ENCODE results near the gene MAPK12.

MAPK12 gene

DNA sequence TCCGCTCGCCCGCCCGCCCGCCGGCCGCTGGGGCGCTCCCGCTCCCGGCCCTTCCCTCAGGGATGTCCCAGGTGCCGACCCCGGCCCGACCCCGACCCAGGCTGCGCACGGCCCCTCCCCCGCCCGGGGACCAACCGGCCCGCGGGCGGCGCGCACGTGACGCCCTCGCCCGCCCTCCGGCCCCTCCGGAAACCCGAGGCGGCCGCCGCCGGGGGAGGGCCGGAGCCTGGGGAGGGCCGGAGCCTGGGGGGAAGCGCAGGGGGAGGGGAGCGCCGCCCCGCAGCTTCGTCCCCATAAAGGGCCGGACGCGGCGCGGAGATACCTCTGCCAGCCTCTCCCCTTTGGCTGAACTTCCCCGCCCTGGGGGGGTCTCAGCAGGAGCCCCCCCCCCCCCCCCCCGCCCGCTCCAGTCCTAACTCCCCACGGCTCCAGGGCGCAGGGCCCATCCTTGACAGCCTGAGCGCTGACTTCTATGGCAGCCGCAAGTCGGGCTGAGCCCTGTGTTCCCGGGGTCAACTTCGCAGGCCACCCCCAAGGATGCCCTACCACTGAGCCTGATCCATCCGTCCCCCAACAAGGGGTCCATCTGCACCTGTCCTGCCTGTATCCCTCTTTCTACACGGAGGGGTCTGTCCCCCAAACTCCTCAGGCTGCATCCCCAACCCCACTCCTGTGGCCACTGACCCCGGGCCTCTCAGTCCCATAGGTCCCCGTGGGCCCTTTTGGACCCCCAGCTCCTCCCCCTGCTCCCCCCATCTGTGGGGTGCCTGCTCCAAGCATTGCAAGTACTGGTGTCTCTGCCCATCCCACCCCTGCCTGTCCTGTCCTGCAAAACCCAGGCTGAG, at the start of gene MAPK12:
TSS of gene MAPK12 (minus strand) at position 69 of the 845 bp plus-strand sequence. CDS start 174 bp downstream, outside the sequence.
- TF ChIP-seq, protein P1, sequence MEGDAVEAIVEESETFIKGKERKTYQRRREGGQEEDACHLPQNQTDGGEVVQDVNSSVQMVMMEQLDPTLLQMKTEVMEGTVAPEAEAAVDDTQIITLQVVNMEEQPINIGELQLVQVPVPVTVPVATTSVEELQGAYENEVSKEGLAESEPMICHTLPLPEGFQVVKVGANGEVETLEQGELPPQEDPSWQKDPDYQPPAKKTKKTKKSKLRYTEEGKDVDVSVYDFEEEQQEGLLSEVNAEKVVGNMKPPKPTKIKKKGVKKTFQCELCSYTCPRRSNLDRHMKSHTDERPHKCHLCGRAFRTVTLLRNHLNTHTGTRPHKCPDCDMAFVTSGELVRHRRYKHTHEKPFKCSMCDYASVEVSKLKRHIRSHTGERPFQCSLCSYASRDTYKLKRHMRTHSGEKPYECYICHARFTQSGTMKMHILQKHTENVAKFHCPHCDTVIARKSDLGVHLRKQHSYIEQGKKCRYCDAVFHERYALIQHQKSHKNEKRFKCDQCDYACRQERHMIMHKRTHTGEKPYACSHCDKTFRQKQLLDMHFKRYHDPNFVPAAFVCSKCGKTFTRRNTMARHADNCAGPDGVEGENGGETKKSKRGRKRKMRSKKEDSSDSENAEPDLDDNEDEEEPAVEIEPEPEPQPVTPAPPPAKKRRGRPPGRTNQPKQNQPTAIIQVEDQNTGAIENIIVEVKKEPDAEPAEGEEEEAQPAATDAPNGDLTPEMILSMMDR (IDR thresholded peaks at IDR 0.05; ENCODE audit: poor library complexity, severe bottlenecking): no peak
- Histone ChIP-seq H3K4me1 (ENCODE audit: insufficient read depth, poor library complexity, severe bottlenecking) (peaks cover 11% of the 10 kb centered on the region), H3K4me3 (ENCODE audit: severe bottlenecking) (peak within 1 kb of the TSS; percentile 58), H3K36me3 (ENCODE audit: low read depth) (no peaks in the 10 kb centered on the region), H3K9me3 (ENCODE audit: severe bottlenecking) (no peaks in the 10 kb centered on the region), H3K27me3 (ENCODE audit: insufficient read depth, poor library complexity, severe bottlenecking) (no peaks in the 10 kb centered on the region), H3K27ac (ENCODE audit: poor library complexity, severe bottlenecking) (peak within 1 kb of the TSS; percentile 70)
- DNase-seq (ENCODE audit: low spot score) (no peak), ATAC-seq (ENCODE audit: low read depth) (peak; percentile 28)

DNA sequence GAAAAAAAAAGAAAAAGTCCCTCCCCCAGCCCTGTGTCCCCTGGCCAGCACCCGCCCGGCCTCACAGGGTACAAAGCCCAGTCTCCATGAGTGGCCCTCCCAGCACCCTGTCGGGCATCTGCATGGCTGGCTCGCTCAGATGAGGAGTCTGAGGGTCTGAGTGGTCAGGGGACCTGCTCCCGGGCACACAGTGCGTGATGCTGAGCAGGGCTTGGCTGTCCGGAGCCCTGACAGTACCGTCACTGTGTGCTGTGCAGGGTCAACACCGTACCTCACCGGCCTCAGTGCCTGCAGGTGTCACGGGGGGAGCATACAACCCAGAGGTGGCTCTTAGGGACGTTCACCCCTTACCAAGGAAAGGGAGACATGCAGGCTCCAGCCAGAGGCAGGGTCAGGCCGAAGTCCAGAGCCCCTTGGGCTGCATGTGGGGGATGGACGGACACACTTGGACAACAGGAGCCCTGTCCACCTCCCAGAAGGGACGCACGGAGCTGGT, 49.5 kb upstream of the MAPK12 start:
- no peak overlapping the region for H3K27ac ChIP-seq (ENCODE audit: poor library complexity, severe bottlenecking)
- H3K4me1 ChIP-seq (ENCODE audit: insufficient read depth, poor library complexity, severe bottlenecking): peaks cover 10% of the 10 kb centered on the region
- DNase-seq (ENCODE audit: low spot score): no peak

DNA sequence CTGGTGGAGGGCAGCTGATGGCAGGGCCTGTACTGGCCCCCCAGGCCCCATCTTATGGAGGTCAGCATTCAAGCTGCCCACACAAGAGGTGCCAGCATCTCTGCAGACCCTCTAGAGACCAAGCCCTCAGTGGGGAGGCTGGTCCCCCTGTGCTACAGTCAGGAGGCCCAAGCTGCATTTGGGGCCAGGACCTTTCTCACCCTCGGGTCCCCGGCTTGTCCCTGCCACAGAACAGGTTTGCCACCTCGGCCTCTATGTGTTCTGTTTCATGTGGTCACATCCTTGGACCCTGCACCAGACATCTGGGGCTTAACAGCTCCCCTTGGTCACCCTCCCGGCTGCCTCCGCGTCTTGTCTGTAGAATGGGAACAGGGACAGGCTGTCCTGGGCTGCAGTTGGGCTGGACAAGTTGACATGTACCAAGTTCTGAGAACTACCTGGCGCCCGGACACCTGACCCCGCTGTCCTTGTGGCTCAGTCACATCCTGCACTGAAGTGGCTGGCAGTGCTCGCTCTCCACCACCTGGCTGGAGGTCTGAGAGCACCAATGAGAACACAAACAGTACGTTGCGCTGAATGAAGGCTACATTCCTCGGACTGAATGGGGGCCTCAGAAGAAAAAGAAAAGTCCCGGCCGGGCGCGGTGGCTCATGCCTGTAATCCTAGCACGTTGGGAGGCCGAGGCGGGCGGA, 48.7 kb upstream of the MAPK12 start:
- TF ChIP-seq, protein P1 (IDR thresholded peaks at IDR 0.05; ENCODE audit: poor library complexity, severe bottlenecking): no peak
- ATAC-seq (ENCODE audit: low read depth): no peak
- H3K4me1 ChIP-seq (ENCODE audit: insufficient read depth, poor library complexity, severe bottlenecking): peaks cover 14% of the 10 kb centered on the region
- DNase-seq (ENCODE audit: low spot score): no peak
- no peak overlapping the region for H3K4me3 ChIP-seq (ENCODE audit: severe bottlenecking)
- H3K27ac ChIP-seq (ENCODE audit: poor library complexity, severe bottlenecking): no peak overlapping the region
- H3K9me3 ChIP-seq (ENCODE audit: severe bottlenecking): no peaks in the 10 kb centered on the region
- no peaks in the 10 kb centered on the region for H3K27me3 ChIP-seq (ENCODE audit: insufficient read depth, poor library complexity, severe bottlenecking)
- no peaks in the 10 kb centered on the region for H3K36me3 ChIP-seq (ENCODE audit: low read depth)

More for the DNA sequence above, 49.5 kb upstream of the MAPK12 start:
- Histone ChIP-seq H3K36me3 (ENCODE audit: low read depth) (no peaks in the 10 kb centered on the region), H3K4me3 (ENCODE audit: severe bottlenecking) (no peak overlapping the region), H3K9me3 (ENCODE audit: severe bottlenecking) (no peaks in the 10 kb centered on the region), H3K27me3 (ENCODE audit: insufficient read depth, poor library complexity, severe bottlenecking) (no peaks in the 10 kb centered on the region)
- TF ChIP-seq, protein P1 (IDR thresholded peaks at IDR 0.05; ENCODE audit: poor library complexity, severe bottlenecking): no peak
- ATAC-seq (ENCODE audit: low read depth): no peak

DNA sequence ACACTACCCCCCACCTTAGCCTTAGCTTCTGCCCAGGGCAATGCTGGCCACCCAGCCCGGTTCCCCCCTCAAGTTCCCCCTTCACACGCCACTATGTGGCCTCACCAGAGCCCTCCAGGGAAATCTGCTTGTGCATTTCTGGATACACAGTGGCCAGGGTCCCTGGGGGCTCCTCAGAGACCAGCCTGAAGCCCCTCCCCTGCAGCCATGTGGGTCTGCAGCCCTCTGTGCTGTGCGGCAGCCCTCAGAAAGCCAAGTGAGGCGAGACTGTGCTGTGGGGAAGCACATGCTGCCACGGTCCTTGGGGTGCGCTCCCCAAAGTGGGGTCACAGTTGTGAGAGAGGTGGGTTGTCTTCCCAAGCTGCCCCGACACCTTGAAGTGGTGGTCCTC, 48.1 kb upstream of the MAPK12 start:
- H3K4me1 ChIP-seq (ENCODE audit: insufficient read depth, poor library complexity, severe bottlenecking): peaks cover 19% of the 10 kb centered on the region
- H3K4me3 ChIP-seq (ENCODE audit: severe bottlenecking): no peak overlapping the region
- no peaks in the 10 kb centered on the region for H3K9me3 ChIP-seq (ENCODE audit: severe bottlenecking)
- peak overlapping the region; percentile 99 for H3K27ac ChIP-seq (ENCODE audit: poor library complexity, severe bottlenecking)
- no peak for DNase-seq (ENCODE audit: low spot score)
- TF ChIP-seq, protein P1 (IDR thresholded peaks at IDR 0.05; ENCODE audit: poor library complexity, severe bottlenecking): no peak
- no peaks in the 10 kb centered on the region for H3K36me3 ChIP-seq (ENCODE audit: low read depth)
- H3K27me3 ChIP-seq (ENCODE audit: insufficient read depth, poor library complexity, severe bottlenecking): no peaks in the 10 kb centered on the region
- ATAC-seq (ENCODE audit: low read depth): no peak
